ENCODE measurements around the gene HSPB2.
A peak's percentile ranks its signal among the peaks of the same experiment; 100 is the strongest.

HSPB2 gene

GRCh38 chr11:111937844-111938243 is 25.3 kb downstream of the HSPB2 start:
- FAIRE-seq (no peak), DNase-seq (ENCODE audit: insufficient read length, low spot score) (no peak)
- TF ChIP-seq POLR2A (IDR thresholded peaks at IDR 0.05; ENCODE audit: low read depth, low read length), result no peak

GRCh38 chr11:111938687-111939160 is 26.2 kb downstream of the HSPB2 start:
- no peak for TF ChIP-seq POLR2A (IDR thresholded peaks at IDR 0.05; ENCODE audit: low read depth, low read length)
- DNase-seq (ENCODE audit: insufficient read length, low spot score) (no peak), FAIRE-seq (no peak)

DNA sequence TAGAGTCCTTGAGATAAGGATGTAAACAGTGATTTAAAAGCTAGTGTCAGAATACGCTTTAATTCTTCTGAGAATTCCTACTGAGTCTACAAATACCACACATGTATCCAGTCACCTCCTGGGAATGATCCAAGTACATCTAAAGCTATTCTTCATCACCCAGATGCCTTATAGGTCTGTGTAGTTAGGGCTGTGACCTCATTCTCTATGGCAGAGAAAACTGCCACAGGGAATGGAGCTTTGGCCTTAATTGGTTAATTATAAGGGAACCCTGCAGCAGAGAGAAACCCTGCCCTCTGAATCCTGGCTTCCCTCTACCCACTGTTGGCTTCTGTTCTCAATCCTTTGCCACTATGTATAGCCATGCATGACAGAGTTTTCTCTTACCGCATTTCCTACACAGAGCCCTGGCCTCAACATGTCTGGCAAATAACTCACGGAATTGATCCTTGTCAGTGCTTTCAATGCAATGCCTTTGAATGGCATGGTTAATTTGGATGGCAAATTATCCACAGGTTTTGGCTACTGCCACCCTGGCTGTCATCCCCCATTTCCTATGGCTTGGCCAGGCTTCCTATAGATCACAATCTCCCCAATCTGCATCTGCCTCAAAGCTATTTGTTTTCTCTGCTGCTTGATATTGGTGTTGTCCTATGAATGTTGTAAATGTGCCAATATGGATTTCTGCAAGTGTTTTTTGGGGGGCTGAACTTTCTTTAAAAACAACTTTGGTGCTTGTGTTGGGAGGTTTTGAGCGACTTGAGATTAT is 27.5 kb downstream of the HSPB2 start:
- no peak for FAIRE-seq
- DNase-seq (ENCODE audit: insufficient read length, low spot score), result no peak
- no peak for TF ChIP-seq POLR2A (IDR thresholded peaks at IDR 0.05; ENCODE audit: low read depth, low read length)

- DNase-seq (ENCODE audit: insufficient read length, low spot score), result no peak
These were observed 29.4 kb downstream of the HSPB2 start for GRCh38 chr11:111941963-111942362.

GRCh38 chr11:111942829-111943228 is 30.3 kb downstream of the HSPB2 start:
- no peak for TF ChIP-seq POLR2A (IDR thresholded peaks at IDR 0.05; ENCODE audit: low read depth, low read length)
- FAIRE-seq, result no peak
- DNase-seq (ENCODE audit: insufficient read length, low spot score), result no peak

More at GRCh38 chr11:111941963-111942362, 29.4 kb downstream of the HSPB2 start:
- no peak for TF ChIP-seq POLR2A (IDR thresholded peaks at IDR 0.05; ENCODE audit: low read depth, low read length)
- peak; percentile 58 for FAIRE-seq

GRCh38 chr11:111944139-111944538 is 31.6 kb downstream of the HSPB2 start:
- FAIRE-seq, result no peak

GRCh38 chr11:111944651-111945051 is 32.1 kb downstream of the HSPB2 start:
- no peak for DNase-seq (ENCODE audit: insufficient read length, low spot score)
- no peak for FAIRE-seq
- TF ChIP-seq POLR2A (IDR thresholded peaks at IDR 0.05; ENCODE audit: low read depth, low read length), result no peak

More at GRCh38 chr11:111944139-111944538, 31.6 kb downstream of the HSPB2 start:
- no peak for DNase-seq (ENCODE audit: insufficient read length, low spot score)
- TF ChIP-seq POLR2A (IDR thresholded peaks at IDR 0.05; ENCODE audit: low read depth, low read length), result no peak

GRCh38 chr11:111945198-111945597 is 32.7 kb downstream of the HSPB2 start:
- no peak for TF ChIP-seq POLR2A (IDR thresholded peaks at IDR 0.05; ENCODE audit: low read depth, low read length)
- FAIRE-seq, result no peak
- no peak for DNase-seq (ENCODE audit: insufficient read length, low spot score)

DNA sequence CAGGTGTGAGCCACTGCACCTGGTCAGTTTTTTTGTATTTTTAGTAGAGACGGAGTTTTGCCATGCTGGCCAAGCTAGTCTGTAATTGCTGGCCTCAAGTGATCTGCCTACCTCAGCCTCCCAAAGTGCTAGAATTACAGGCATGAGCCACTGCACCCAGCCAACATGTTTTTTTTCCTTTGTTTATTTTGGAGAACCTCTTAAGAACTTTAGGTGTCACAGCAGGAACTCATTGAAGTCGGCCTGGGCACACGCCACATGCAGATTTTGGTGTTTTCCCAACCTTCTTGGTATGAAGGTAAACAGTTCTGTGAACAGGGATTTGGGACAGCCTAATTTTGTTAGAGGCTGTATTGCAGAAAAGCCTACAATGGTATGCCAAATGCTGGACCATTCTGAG is 34.0 kb downstream of the HSPB2 start:
- DNase-seq (ENCODE audit: insufficient read length, low spot score) (no peak), FAIRE-seq (no peak)
- TF ChIP-seq POLR2A (IDR thresholded peaks at IDR 0.05; ENCODE audit: low read depth, low read length), result no peak

DNA sequence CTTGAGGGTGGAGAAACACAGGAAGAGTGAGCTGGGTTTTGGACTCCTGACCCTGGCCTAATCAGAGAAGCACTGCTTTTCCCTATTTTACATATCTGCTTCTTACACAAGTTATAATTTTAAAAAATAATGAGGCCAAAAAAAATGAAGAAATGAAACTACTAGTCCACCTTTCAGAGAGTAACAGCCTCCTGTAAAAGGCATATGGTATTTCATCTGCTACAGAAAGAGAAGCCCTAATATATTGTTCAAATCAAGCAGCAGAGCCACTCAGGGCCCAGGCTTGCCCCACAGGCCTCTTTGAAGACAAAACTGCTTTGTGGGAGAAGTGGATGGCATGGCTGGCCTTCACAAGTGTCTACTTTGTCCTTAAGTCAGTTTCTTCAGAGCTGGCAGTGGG is 34.6 kb downstream of the HSPB2 start:
- no peak for DNase-seq (ENCODE audit: insufficient read length, low spot score)
- no peak for TF ChIP-seq POLR2A (IDR thresholded peaks at IDR 0.05; ENCODE audit: low read depth, low read length)
- FAIRE-seq, result no peak

DNA sequence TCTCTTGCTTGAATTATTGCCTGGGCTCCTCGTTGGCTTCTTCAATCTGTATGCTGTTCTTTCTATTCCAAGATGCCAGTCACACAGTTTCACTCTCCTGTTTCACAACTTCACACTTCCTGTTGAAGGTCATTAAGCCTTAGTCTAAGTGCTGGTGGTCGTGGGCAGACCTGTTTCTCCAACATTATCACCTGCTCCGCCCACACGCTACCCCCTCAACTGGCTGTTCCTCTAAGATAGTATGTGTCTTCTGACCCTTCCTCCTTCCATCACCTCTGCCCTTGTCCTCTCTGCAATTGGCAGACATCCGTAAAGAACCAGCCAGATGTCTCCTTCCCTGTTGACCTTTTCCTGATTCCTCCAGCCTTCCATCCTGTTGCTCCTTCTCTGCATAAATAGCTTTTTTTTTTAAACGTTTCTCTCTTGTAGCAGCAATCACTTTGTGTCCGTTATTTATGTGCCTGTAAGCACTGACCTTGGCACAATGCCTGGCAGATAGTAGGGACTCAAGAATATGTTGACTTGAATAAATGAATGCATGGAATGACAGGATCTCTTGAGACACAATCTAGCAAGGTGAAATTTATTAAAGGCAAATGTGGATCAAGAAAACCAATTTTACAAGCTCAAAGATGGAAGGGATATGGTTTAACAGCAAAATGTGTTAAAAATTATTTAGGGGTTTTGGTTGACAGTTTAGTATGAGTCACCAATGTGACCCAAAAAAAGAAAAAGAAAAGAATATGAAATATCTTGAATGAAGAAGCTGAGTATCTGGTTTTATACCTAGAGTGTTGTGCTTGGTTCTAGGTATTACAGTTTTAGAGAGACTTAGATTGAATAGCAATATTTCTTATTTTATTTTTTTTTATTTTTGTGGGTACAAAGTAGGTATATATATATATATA is 37.2 kb downstream of the HSPB2 start:
- TF ChIP-seq POLR2A (IDR thresholded peaks at IDR 0.05; ENCODE audit: low read depth, low read length), result no peak
- DNase-seq (ENCODE audit: insufficient read length, low spot score), result no peak
- no peak for FAIRE-seq

DNA sequence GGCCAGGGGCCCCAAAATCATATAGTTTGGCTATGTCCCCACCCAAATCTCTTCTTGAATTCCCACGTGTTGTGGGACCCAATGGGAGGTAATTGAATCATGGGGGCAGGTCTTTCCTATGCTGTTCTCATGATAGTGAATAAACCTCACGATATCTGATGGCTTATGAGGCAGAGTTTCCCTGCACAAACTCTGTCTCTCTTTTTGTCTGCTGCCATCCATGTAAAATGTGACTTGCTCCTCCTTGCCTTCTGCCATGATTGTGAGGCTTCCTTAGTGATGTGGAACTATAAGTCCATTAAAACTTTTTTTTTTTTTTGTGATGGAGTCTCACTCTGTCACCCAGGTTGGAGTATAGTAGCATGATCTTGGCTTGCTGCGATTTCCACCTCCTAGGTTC is 39.0 kb downstream of the HSPB2 start:
- no peak for DNase-seq (ENCODE audit: insufficient read length, low spot score)
- TF ChIP-seq POLR2A (IDR thresholded peaks at IDR 0.05; ENCODE audit: low read depth, low read length), result no peak
- FAIRE-seq, result no peak

DNA sequence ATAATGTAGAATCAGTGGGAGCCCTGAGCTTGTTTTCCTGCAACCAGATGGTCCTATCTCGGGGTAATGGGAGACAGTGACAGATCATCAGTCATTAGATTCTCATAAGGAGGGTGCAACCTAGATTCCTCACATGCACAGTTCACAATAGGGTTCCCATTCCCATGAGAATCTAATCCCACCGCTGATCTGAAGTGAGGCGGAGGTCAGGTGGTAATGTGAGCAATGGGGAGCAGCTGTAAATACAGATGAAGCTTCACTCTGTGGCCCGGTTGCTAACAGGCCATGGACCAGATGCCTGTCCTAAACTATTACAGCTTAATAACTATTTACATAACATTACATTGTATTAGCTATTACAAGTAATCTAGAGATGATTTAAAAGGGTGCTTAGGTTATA is 41.6 kb downstream of the HSPB2 start:
- no peak for TF ChIP-seq POLR2A (IDR thresholded peaks at IDR 0.05; ENCODE audit: low read depth, low read length)
- FAIRE-seq (no peak), DNase-seq (ENCODE audit: insufficient read length, low spot score) (no peak)

DNA sequence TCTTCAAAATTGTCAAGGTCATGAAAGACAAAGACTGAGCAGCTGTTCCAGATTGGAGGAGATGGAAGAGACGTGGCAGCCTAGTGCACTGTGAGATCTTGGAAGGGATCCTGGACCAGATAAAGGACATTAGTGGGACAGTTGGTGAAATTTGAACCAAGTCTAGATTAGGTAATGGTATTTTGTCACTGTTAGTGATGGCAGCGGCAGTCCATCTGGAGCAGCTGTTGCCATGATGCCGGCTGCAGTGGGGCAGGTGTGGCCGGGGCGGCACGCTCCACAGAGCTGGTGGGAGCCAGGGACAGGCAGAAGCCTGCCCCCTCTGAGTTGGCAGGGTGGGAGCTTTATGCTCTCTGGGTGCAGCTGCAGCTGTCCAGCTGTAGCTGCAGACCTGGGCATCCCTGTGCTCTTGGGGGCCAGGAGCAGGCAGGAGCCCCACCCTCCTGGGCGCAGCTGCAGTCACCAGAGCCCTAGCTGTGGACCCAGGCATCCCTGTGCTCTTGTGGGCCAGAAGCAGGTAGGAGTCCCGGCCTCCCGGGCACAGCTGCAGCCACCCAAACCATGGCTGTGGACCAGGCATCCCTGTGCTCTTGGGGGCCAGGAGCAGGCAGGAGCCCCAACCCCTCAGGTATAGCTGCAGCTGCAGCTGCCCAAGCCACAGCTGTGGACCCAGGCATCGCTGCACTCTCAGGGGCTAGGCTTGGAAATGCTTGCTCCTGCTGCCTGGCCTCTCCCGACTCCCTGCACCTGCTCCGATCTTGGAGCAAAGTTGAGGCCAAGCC is 45.3 kb downstream of the HSPB2 start:
- no peak for DNase-seq (ENCODE audit: insufficient read length, low spot score)
- no peak for FAIRE-seq
- no peak for TF ChIP-seq POLR2A (IDR thresholded peaks at IDR 0.05; ENCODE audit: low read depth, low read length)
